GM19452 (cell line): ENCODE data around the gene RPS6KB1.
"Not testable (repeated sequence)": the region's sequence is repeated elsewhere in the genome, so short reads cannot be mapped to it uniquely, and the experiment has no call there.

Experiments
- ATAC-seq: cut with Tn5 transposase; IDR thresholded peaks from one replicate; pipeline ENCODE4 v1.9.1; 2021; ENCODE audit not compliant: unreplicated experiment

RPS6KB1 gene

DNA sequence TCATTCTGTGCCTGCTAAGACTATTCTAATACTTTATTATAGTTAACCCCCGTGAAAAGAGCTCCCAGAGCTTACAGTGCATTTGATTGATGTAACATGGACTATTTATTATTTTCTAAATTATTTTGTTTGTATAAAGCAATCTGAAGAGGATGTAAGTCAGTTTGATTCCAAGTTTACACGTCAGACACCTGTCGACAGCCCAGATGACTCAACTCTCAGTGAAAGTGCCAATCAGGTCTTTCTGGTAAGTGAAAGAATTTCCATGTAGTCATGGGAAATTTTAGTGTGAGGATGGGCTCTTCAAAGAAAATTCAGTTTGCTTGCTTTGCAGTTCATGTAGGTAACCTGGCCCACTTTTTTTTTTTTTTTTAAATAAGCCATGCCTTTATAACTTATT lies 47.8 kb downstream of the RPS6KB1 start:
- ATAC-seq = not testable (repeated sequence)

- ATAC-seq = no peak
Observed at GRCh38 chr17:59941131-59941530, 48.2 kb downstream of the RPS6KB1 start.

DNA sequence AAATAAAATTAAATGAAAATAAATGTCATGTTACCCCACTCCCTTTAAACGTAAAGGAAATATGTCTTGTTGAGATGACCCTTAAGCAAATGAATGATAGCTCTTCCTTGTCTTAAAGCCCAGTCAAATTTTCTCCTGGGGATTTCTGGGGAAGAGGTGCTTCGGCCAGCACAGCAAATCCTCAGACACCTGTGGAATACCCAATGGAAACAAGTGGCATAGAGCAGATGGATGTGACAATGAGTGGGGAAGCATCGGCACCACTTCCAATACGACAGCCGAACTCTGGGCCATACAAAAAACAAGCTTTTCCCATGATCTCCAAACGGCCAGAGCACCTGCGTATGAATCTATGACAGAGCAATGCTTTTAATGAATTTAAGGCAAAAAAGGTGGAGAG lies 53.5 kb downstream of the RPS6KB1 start:
- not testable (repeated sequence) for ATAC-seq

DNA sequence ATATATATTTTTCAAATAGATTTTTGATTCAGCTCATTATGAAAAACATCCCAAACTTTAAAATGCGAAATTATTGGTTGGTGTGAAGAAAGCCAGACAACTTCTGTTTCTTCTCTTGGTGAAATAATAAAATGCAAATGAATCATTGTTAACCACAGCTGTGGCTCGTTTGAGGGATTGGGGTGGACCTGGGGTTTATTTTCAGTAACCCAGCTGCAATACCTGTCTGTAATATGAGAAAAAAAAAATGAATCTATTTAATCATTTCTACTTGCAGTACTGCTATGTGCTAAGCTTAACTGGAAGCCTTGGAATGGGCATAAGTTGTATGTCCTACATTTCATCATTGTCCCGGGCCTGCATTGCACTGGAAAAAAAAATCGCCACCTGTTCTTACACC lies 54.4 kb downstream of the RPS6KB1 start:
- ATAC-seq = not testable (repeated sequence)

DNA sequence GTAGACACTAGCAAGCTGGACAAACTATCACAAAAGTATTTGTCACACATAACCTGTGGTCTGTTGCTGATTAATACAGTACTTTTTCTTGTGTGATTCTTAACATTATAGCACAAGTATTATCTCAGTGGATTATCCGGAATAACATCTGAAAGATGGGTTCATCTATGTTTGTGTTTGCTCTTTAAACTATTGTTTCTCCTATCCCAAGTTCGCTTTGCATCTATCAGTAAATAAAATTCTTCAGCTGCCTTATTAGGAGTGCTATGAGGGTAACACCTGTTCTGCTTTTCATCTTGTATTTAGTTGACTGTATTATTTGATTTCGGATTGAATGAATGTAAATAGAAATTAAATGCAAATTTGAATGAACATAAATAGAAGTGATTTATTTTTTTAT lies 57.1 kb downstream of the RPS6KB1 start:
- ATAC-seq = no peak

DNA sequence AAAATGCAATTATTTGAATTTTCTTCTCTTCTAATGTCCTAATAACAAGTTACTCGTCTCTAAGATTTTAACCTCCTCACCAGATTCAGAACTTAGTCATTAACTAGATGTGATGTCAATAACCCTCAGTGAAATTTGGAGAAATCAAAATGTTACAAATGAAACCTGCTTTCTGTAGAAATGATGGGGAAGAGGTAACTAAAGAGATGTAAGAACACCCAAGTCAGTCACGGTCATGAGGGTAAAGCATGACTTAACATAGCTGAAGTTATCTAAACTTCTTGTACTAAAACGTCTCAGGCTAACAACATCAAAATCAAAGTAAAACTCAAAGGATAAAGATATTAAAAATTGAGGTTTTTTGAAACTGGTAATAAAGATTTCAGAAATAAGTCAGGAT lies 61.9 kb downstream of the RPS6KB1 start:
- ATAC-seq = no peak

DNA sequence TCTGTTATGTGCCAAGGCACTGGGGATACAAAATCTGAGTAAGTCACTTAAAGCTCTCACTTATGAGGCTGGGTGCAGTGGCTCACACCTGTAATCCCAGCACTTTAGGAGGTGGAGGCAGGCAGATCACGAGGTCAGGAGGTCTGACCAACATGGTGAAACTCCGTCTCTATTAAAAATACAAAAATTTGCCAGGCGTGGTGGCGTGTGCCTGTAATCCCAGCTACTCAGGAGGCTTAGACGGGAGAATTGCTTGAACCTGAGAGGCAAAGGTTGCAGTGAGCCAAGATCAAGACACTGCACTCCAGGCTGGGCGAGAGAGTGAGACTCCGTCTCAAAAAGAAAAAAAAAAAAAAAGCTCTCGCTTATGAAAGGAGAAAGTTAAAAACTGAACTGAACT lies 66.7 kb downstream of the RPS6KB1 start:
- not testable (repeated sequence) for ATAC-seq

DNA sequence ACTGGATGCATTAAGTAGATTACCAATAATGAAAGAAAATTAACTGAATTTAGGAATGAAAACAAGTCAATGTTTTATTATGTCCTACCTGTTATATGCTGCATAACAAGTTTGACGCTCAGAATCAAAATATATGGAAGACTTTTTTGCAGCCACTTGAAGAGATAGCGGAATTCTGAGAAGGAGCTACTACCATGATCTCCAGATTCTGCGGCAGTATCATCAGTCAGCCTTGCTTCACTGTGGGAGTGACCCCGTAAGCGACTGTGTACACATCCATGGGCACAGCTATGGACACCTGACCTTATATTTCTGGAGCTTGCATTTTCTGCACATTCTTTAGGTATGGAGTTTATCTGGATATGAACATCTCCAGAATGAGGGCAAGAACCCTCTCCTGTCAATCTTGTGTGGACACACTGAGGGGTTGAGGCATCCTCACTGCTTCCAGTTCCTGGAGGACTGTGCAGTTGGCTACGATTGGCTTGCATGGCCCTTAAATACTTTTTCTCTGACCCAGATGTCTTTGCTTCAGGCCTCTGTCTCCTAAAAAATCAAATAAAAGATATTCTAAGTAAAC lies 69.9 kb downstream of the RPS6KB1 start:
- no peak for ATAC-seq

GRCh38 chr17:59963738-59964481 lies 71.0 kb downstream of the RPS6KB1 start:
- peak; percentile 41 for ATAC-seq

DNA sequence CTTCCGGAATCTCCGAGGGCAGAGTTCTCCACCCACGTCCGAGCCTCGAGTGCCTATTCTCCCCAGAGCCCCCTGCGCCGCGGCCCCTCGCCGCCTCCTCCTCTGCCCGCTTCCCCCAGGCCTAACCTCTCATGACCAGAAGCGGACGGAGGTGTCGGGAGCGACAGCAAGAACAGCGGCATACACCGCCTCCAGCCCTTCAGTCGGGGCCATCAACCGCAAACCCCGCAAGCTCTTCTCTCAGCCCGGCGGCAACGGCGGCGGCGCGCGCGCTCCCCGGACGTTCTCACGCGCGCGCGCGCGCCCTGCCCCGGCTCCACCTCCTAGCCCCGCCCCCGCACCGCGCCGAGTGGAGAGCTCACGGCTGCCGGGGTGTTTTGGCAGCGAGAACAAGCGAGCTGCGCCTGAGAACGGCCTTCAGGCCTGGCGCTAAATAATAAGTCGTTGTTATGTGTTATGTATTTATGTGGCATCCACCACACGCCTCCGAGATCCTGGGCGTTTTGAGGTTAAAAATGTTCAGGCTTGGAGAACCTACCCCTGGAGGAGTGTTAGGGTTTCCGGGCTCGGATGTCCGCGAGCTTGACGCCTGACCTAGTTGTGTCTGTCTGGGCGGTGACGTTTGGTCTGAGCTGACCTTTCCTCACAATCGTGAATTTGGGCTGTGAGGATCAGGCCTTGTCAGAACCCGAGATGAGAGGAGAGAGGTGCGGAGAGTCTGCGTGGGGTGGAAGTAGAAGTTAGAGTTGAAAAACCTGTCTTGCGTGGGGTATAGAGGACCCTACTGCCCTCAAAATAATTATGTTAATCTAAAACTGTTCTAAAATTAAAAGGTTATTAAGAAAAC lies 71.8 kb downstream of the RPS6KB1 start, which contains the start of gene RNFT1:
TSS of gene RNFT1 (minus strand) at position 259 of the 847 bp plus-strand sequence. CDS start at position 182, 77 bp downstream.
- ATAC-seq = peak; percentile 89

- not testable (repeated sequence) for ATAC-seq
Observed at GRCh38 chr17:59971771-59972170, 78.8 kb downstream of the RPS6KB1 start.

GRCh38 chr17:59972778-59973177 lies 79.9 kb downstream of the RPS6KB1 start:
- no peak for ATAC-seq

DNA sequence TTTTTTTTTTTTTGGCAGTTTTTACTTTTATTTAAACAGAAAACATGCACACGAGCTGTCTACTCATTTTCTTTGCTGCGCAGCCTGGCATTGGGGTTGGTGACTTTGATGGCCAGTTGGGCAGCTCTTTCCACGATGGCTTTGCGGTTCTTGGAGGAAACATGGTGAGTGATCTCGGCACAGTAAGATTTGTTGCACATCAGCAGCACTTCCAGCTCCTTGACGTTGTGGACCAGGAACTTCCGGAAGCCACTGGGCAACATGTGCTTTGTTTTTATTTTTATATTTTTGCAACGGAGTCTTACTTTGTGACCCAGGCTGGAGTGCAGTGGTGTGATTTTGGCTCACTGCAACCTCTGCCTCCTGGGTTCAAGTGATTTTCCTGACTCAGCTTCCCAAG lies 80.6 kb downstream of the RPS6KB1 start:
- ATAC-seq = not testable (repeated sequence)

DNA sequence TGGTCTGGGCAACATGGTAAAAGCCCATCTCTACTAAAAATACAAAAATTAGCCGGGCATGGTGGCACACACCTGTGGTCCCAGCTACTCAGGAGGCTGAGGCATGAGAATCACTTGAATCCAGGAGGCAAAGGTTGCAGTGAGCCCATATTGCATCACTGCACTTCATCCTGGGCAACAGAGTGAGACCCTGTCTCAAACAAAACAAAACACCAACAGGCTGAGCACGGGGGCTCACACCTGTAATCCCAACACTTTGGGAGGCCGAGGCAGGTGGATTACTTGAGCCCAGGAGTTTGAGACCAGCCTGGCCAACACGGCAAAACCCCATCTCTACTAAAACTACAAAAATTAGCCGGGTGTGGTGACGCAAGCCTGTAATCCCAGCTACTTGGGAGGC lies 82.2 kb downstream of the RPS6KB1 start:
- not testable (repeated sequence) for ATAC-seq

DNA sequence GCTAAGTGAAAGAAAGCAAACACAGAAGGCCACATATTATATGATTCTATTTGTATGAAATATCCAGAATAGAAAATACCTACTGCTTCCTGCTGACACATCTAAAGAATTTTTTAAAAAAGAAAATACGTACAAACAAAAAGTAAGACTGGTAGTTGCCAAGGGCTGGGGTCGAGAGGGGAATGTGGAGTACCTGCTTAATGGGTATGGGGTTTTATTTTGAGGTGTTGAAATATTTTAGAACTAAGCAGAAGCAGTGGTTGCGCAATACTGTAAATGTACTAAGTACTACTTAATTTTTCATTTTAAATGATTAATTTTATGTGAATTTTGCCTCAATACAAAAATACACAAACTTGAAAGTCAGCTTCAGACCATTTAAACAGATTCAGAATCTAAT lies 103.7 kb downstream of the RPS6KB1 start:
- ATAC-seq = not testable (repeated sequence)
